Measurements from ENCODE around the gene CACNB4.
"Not testable (repeated sequence)": the region's sequence is repeated elsewhere in the genome, so short reads cannot be mapped to it uniquely, and the experiment has no call there.

CACNB4 gene

GRCh38 chr2:152016181-152017120 is 82.4 kb downstream of the CACNB4 start:
- H3K4me3 ChIP-seq (ENCODE audit: control insufficient read depth, low read depth, low read length): no peak overlapping the region
- DNase-seq (ENCODE audit: low read depth): no peak
- TF ChIP-seq CTCF (IDR thresholded peaks at IDR 0.05; ENCODE audit: control insufficient read depth, insufficient read depth, low read depth, low read length, missing control alignments): no peak

GRCh38 chr2:152015552-152015951 is 83.3 kb downstream of the CACNB4 start:
- H3K4me3 ChIP-seq (ENCODE audit: control insufficient read depth, low read depth, low read length): no peak overlapping the region
- DNase-seq (ENCODE audit: low read depth): no peak
- no peak for TF ChIP-seq CTCF (IDR thresholded peaks at IDR 0.05; ENCODE audit: control insufficient read depth, insufficient read depth, low read depth, low read length, missing control alignments)

- no peak for TF ChIP-seq CTCF (IDR thresholded peaks at IDR 0.05; ENCODE audit: control insufficient read depth, insufficient read depth, low read depth, low read length, missing control alignments)
- H3K4me3 ChIP-seq (ENCODE audit: control insufficient read depth, low read depth, low read length): no peak overlapping the region
Observed at GRCh38 chr2:152012697-152013096, 86.1 kb downstream of the CACNB4 start.

GRCh38 chr2:152011724-152012123 is 87.1 kb downstream of the CACNB4 start:
- H3K4me3 ChIP-seq (ENCODE audit: control insufficient read depth, low read depth, low read length): no peak overlapping the region
- DNase-seq (ENCODE audit: low read depth): no peak
- TF ChIP-seq CTCF (IDR thresholded peaks at IDR 0.05; ENCODE audit: control insufficient read depth, insufficient read depth, low read depth, low read length, missing control alignments): no peak

More at GRCh38 chr2:152012697-152013096, 86.1 kb downstream of the CACNB4 start:
- DNase-seq (ENCODE audit: low read depth): no peak

- DNase-seq (ENCODE audit: low read depth): no peak
- no peak for TF ChIP-seq CTCF (IDR thresholded peaks at IDR 0.05; ENCODE audit: control insufficient read depth, insufficient read depth, low read depth, low read length, missing control alignments)
Observed at GRCh38 chr2:152005607-152006006, 93.2 kb downstream of the CACNB4 start.

GRCh38 chr2:152003283-152003682 is 95.6 kb downstream of the CACNB4 start:
- not testable (repeated sequence) for H3K4me3 ChIP-seq (ENCODE audit: control insufficient read depth, low read depth, low read length); DNase-seq (ENCODE audit: low read depth)

More at GRCh38 chr2:152005607-152006006, 93.2 kb downstream of the CACNB4 start:
- H3K4me3 ChIP-seq (ENCODE audit: control insufficient read depth, low read depth, low read length): no peak overlapping the region

- DNase-seq (ENCODE audit: low read depth): no peak
- no peak overlapping the region for H3K4me3 ChIP-seq (ENCODE audit: control insufficient read depth, low read depth, low read length)
- TF ChIP-seq CTCF (IDR thresholded peaks at IDR 0.05; ENCODE audit: control insufficient read depth, insufficient read depth, low read depth, low read length, missing control alignments): peak; percentile 88
Observed at GRCh38 chr2:151999053-151999452, 99.8 kb downstream of the CACNB4 start.
